ENCODE measurements around the gene DCHS2.
"Not testable (repeated sequence)": the region's sequence is repeated elsewhere in the genome, so short reads cannot be mapped to it uniquely, and the experiment has no call there.

The DCHS2 gene

GRCh38 chr4:154315741-154316140 lies 175.9 kb downstream of the DCHS2 start:
- no peak for DNase-seq (ENCODE audit: low read depth)

GRCh38 chr4:154314248-154314647 lies 177.4 kb downstream of the DCHS2 start:
- peak; percentile 39 for DNase-seq (ENCODE audit: low read depth)

GRCh38 chr4:154313004-154313585 lies 178.5 kb downstream of the DCHS2 start:
- DNase-seq (ENCODE audit: low read depth) = no peak

GRCh38 chr4:154312246-154312645 lies 179.4 kb downstream of the DCHS2 start:
- DNase-seq (ENCODE audit: low read depth) = no peak

- DNase-seq (ENCODE audit: low read depth) = no peak
Observed at GRCh38 chr4:154310578-154310977, 181.0 kb downstream of the DCHS2 start.

GRCh38 chr4:154308207-154308606 lies 183.4 kb downstream of the DCHS2 start:
- DNase-seq (ENCODE audit: low read depth) = no peak

- no peak for DNase-seq (ENCODE audit: low read depth)
Observed at GRCh38 chr4:154307451-154307850, 184.1 kb downstream of the DCHS2 start.

GRCh38 chr4:154305616-154306015 lies 186.0 kb downstream of the DCHS2 start:
- DNase-seq (ENCODE audit: low read depth) = no peak

- no peak for DNase-seq (ENCODE audit: low read depth)
Observed at GRCh38 chr4:154304679-154305078, 186.9 kb downstream of the DCHS2 start.

GRCh38 chr4:154294652-154295350 lies 196.8 kb downstream of the DCHS2 start:
- DNase-seq (ENCODE audit: low read depth) = no peak

- DNase-seq (ENCODE audit: low read depth) = no peak
Observed at GRCh38 chr4:154293427-154293826, 198.2 kb downstream of the DCHS2 start.

GRCh38 chr4:154292589-154292988 lies 199.0 kb downstream of the DCHS2 start:
- DNase-seq (ENCODE audit: low read depth) = no peak

GRCh38 chr4:154277172-154277571 lies 214.4 kb downstream of the DCHS2 start:
- no peak for DNase-seq (ENCODE audit: low read depth)

GRCh38 chr4:154276496-154276895 lies 215.1 kb downstream of the DCHS2 start:
- DNase-seq (ENCODE audit: low read depth) = no peak

GRCh38 chr4:154254999-154255398 lies 236.6 kb downstream of the DCHS2 start:
- DNase-seq (ENCODE audit: low read depth) = no peak

- no peak for DNase-seq (ENCODE audit: low read depth)
Observed at GRCh38 chr4:154234576-154234975, 257.0 kb downstream of the DCHS2 start.

- DNase-seq (ENCODE audit: low read depth) = no peak
Observed at GRCh38 chr4:154231806-154232478, 259.7 kb downstream of the DCHS2 start.

- DNase-seq (ENCODE audit: low read depth) = no peak
Observed at GRCh38 chr4:154230723-154231122, 260.9 kb downstream of the DCHS2 start.

- DNase-seq (ENCODE audit: low read depth) = no peak
Observed at GRCh38 chr4:154230091-154230490, 261.5 kb downstream of the DCHS2 start.

- DNase-seq (ENCODE audit: low read depth) = no peak
Observed at GRCh38 chr4:154222875-154223274, 268.7 kb downstream of the DCHS2 start.

GRCh38 chr4:154218051-154218450 lies 273.5 kb downstream of the DCHS2 start:
- DNase-seq (ENCODE audit: low read depth) = no peak

- not testable (repeated sequence) for DNase-seq (ENCODE audit: low read depth)
Observed at GRCh38 chr4:154217384-154217783, 274.2 kb downstream of the DCHS2 start.

- no peak for DNase-seq (ENCODE audit: low read depth)
Observed at GRCh38 chr4:154211506-154211905, 280.1 kb downstream of the DCHS2 start.

Measured in EH (cell line).